NB4 (cell line): ENCODE results near the gene PDGFC.

ENCODE experiments used
- DNase-seq: peaks from one replicate; pipeline ENCODE4 v3.0.0; 2010; ENCODE audit warnings: low read depth
- H3K4me3 ChIP-seq: one replicate; pipeline ENCODE4 v1.5.1; 2011; ENCODE audit warnings: mild to moderate bottlenecking, low read depth, low read length, moderate library complexity
- CTCF ChIP-seq: IDR thresholded peaks from one replicate; pipeline ENCODE4 v1.5.1; 2012; ENCODE audit warnings: low read depth, low read length
- MAX ChIP-seq: IDR thresholded peaks from 2 replicates; pipeline ENCODE4 v1.6.1; 2011; ENCODE audit warnings: low read depth, low read length
- MYC ChIP-seq: IDR thresholded peaks from 2 replicates; pipeline ENCODE4 v1.6.1; 2011; ENCODE audit warnings: low read depth, low read length
- POLR2A ChIP-seq: IDR thresholded peaks from 2 replicates; pipeline ENCODE4 v1.6.1; 2011; ENCODE audit warnings: mild to moderate bottlenecking; ENCODE audit not compliant: insufficient read length; ENCODE audit errors: extremely low read depth

Gene PDGFC

GRCh38 chr4:156733582-156733981, 238.0 kb downstream of the PDGFC start:
- no peak for TF ChIP-seq MAX
- TF ChIP-seq CTCF: no peak
- no peak for TF ChIP-seq POLR2A
- TF ChIP-seq MYC: no peak
- no peak for DNase-seq
- no peak overlapping the region for H3K4me3 ChIP-seq

GRCh38 chr4:156732634-156733033, 239.0 kb downstream of the PDGFC start:
- DNase-seq: no peak
- no peak overlapping the region for H3K4me3 ChIP-seq
- TF ChIP-seq CTCF (no peak), MAX (no peak), POLR2A (no peak), MYC (no peak)

GRCh38 chr4:156729416-156729815, 242.2 kb downstream of the PDGFC start:
- TF ChIP-seq POLR2A (no peak), CTCF (no peak)
- H3K4me3 ChIP-seq: no peak overlapping the region
- DNase-seq: no peak

GRCh38 chr4:156725257-156725656, 246.3 kb downstream of the PDGFC start:
- no peak overlapping the region for H3K4me3 ChIP-seq
- no peak for TF ChIP-seq POLR2A
- no peak for TF ChIP-seq MYC
- TF ChIP-seq CTCF: no peak
- TF ChIP-seq MAX: no peak
- no peak for DNase-seq

- no peak for TF ChIP-seq MAX
- TF ChIP-seq MYC: no peak
- no peak for TF ChIP-seq CTCF
- no peak for TF ChIP-seq POLR2A
- no peak for DNase-seq
- no peak overlapping the region for H3K4me3 ChIP-seq
Measured at GRCh38 chr4:156723951-156724668, 247.5 kb downstream of the PDGFC start.

GRCh38 chr4:156718226-156718625, 253.4 kb downstream of the PDGFC start:
- no peak for TF ChIP-seq MYC
- TF ChIP-seq POLR2A: no peak
- TF ChIP-seq CTCF: no peak
- TF ChIP-seq MAX: no peak
- no peak for DNase-seq
- H3K4me3 ChIP-seq: no peak overlapping the region
